A549 treated with ZK216348 at 1 μM for 4 hours (cell line): ENCODE measurements around the gene DEPDC4. TPM values are rescaled to one million over a fixed set of nuclear protein-coding genes. Genes with fewer than 3 reads are reported as not detected.

ENCODE experiments used
- total RNA-seq: library from RNA; stranded (reverse); fragments of 200-300 nt; extraction: Qiagen RNA extraction; gene quantifications from 5 replicates; pipeline ENCODE4 v1.2.3, GENCODE V29; 2022; ENCODE audit warnings: low read depth

The DEPDC4 gene
- total RNA-seq: 0.72 to 2.1 TPM (median 1.1 TPM) in 5 replicates

GRCh38 chr12:100266835-100267602 is at the start of gene DEPDC4, which contains the start of gene SCYL2:
TSS of gene DEPDC4 (minus strand) at chr12:100267079. CDS start at chr12:100267076, 3 bp downstream.
TSS of gene SCYL2 (plus strand) at chr12:100267177. CDS start at chr12:100282971, 15,794 bp downstream.

GRCh38 chr12:100200463-100201181 is 66.3 kb downstream of the DEPDC4 start, which contains the start of gene ACTR6:
TSS of gene ACTR6 (plus strand) at chr12:100200815. CDS start at chr12:100200852, 37 bp downstream.

Other genes with a start within 250 kb of the DEPDC4 start
- gene BLTP3B, start 124.2 kb downstream of the DEPDC4 start, total RNA-seq: 8.1 to 12.5 TPM (median 11.4 TPM) in 5 replicates
- 11.4 to 29.3 TPM (median 23.7 TPM) in 5 replicates for gene ACTR6, start 66.3 kb downstream of the DEPDC4 start, total RNA-seq
- 11.9 to 22.9 TPM (median 18.8 TPM) in 5 replicates for gene SCYL2, start 98 bp upstream of the DEPDC4 start, total RNA-seq
- gene SLC17A8, start 90.0 kb upstream of the DEPDC4 start, total RNA-seq: 0.06 TPM in 1 of 5 replicates, not detected in the others
- 0.09 TPM in 1 of 5 replicates, not detected in the others for gene NR1H4, start 206.8 kb upstream of the DEPDC4 start, total RNA-seq